HCT116 (cell line): ENCODE measurements around the gene GHRHR.

Experiments used
- EZH2 ChIP-seq: fragments of 200-600 bp; sonication (generic); IDR thresholded peaks from 2 replicates; pipeline ENCODE4 v1.6.1; 2017; ENCODE audit warnings: antibody characterized with exemption, mixed run types
- POLR2AphosphoS5 ChIP-seq: IDR thresholded peaks from 2 replicates; pipeline ENCODE4 v1.6.1; 2011; ENCODE audit warnings: mild to moderate bottlenecking, low read depth, low read length, moderate library complexity
- TF ChIP-seq, protein P1 (sequence below), 3 experiments: fragments of 200-600 bp in 1 of 3; sonication (generic) in 1 of 3; IDR thresholded peaks in 2 of 3; conservative IDR thresholded peaks in 1 of 3; 2 replicates each; pipeline ENCODE4 v1.5.1; 2012 to 2017; ENCODE audit warnings: low read depth in 2 of 3, low read length in 2 of 3, antibody characterized with exemption in 1 of 3, borderline replicate concordance in 1 of 3, control low read depth in 1 of 3, mild to moderate bottlenecking in 1 of 3, mixed read lengths in 1 of 3, mixed run types in 1 of 3, moderate library complexity in 1 of 3; ENCODE audit not compliant: insufficient read depth in 1 of 3

GRCh38 chr7:30916255-30916654, 47.5 kb upstream of the GHRHR start:
- TF ChIP-seq POLR2AphosphoS5: no peak
- TF ChIP-seq, protein P1, sequence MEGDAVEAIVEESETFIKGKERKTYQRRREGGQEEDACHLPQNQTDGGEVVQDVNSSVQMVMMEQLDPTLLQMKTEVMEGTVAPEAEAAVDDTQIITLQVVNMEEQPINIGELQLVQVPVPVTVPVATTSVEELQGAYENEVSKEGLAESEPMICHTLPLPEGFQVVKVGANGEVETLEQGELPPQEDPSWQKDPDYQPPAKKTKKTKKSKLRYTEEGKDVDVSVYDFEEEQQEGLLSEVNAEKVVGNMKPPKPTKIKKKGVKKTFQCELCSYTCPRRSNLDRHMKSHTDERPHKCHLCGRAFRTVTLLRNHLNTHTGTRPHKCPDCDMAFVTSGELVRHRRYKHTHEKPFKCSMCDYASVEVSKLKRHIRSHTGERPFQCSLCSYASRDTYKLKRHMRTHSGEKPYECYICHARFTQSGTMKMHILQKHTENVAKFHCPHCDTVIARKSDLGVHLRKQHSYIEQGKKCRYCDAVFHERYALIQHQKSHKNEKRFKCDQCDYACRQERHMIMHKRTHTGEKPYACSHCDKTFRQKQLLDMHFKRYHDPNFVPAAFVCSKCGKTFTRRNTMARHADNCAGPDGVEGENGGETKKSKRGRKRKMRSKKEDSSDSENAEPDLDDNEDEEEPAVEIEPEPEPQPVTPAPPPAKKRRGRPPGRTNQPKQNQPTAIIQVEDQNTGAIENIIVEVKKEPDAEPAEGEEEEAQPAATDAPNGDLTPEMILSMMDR (IDR thresholded peaks at IDR 0.05 in 2 of 3, conservative IDR thresholded peaks at IDR 0.05 in 1 of 3; ENCODE audit: borderline replicate concordance in 1 of 3, insufficient read depth in 1 of 3, low read depth in 2 of 3, low read length in 2 of 3): no peak
- no peak for TF ChIP-seq EZH2
